ENCODE results near the gene PSEN1.

Gene PSEN1

GRCh38 chr14:73255693-73256225 lies 119.5 kb downstream of the PSEN1 start:
- DNase-seq = no peak

- DNase-seq = no peak
Measured at GRCh38 chr14:73258076-73258475, 121.8 kb downstream of the PSEN1 start.

- DNase-seq = no peak
Measured at GRCh38 chr14:73258845-73259611, 122.7 kb downstream of the PSEN1 start.

GRCh38 chr14:73259837-73260236 lies 123.5 kb downstream of the PSEN1 start:
- DNase-seq = no peak

GRCh38 chr14:73260574-73260973 lies 124.3 kb downstream of the PSEN1 start:
- DNase-seq = no peak

GRCh38 chr14:73261075-73261474 lies 124.8 kb downstream of the PSEN1 start:
- no peak for DNase-seq

GRCh38 chr14:73261520-73262426 lies 125.5 kb downstream of the PSEN1 start:
- no peak for DNase-seq

- DNase-seq = no peak
Measured at GRCh38 chr14:73262427-73263183, 126.3 kb downstream of the PSEN1 start.

GRCh38 chr14:73263606-73264005 lies 127.3 kb downstream of the PSEN1 start:
- no peak for DNase-seq

- no peak for DNase-seq
Measured at GRCh38 chr14:73264080-73264884, 128.0 kb downstream of the PSEN1 start.

GRCh38 chr14:73264885-73265720 lies 128.8 kb downstream of the PSEN1 start:
- no peak for DNase-seq

- no peak for DNase-seq
Measured at GRCh38 chr14:73265721-73266046, 129.4 kb downstream of the PSEN1 start.

GRCh38 chr14:73266317-73266716 lies 130.0 kb downstream of the PSEN1 start:
- no peak for DNase-seq

GRCh38 chr14:73267474-73267873 lies 131.2 kb downstream of the PSEN1 start:
- DNase-seq = no peak

GRCh38 chr14:73269729-73270531 lies 133.6 kb downstream of the PSEN1 start:
- no peak for DNase-seq

- DNase-seq = no peak
Measured at GRCh38 chr14:73272393-73272792, 136.1 kb downstream of the PSEN1 start.
